Right cardiac atrium (tissue), 5 donors: ENCODE data around the gene IL19. TPM values are rescaled to one million over a fixed set of nuclear protein-coding genes. Genes with fewer than 3 reads are reported as not detected.
A peak's percentile ranks its signal among the peaks of the same experiment; 100 is the strongest.
"Not testable (repeated sequence)": the region's sequence is repeated elsewhere in the genome, so short reads cannot be mapped to it uniquely, and the experiment has no call there.

ENCODE experiments used
- ATAC-seq, 2 donors: fragments of 200-7000 bp; cut with Tn5 transposase; one replicate each; pipeline versions ENCODE4 v1.8.0 to v1.9.1; 2020; ENCODE audit warnings: moderate library complexity in 2 of 2, mild to moderate bottlenecking in 1 of 2
- DNase-seq, 3 donors: peaks; one replicate each; pipeline ENCODE4 v3.0.0-alpha.2; 2020
- H3K27ac ChIP-seq: one replicate; pipeline ENCODE4 v1.5.1; 2013; ENCODE audit warnings: mild to moderate bottlenecking, low read length, control low read depth, moderate library complexity
- H3K27me3 ChIP-seq: one replicate; pipeline ENCODE4 v1.6.1; 2013; ENCODE audit not compliant: control insufficient read depth, insufficient read depth
- H3K4me1 ChIP-seq: one replicate; pipeline ENCODE4 v1.6.1; 2013; ENCODE audit warnings: low read length; ENCODE audit not compliant: control insufficient read depth, insufficient read depth
- H3K4me3 ChIP-seq: one replicate; pipeline ENCODE4 v1.5.1; 2013; ENCODE audit warnings: low read length, control low read depth
- H3K9me3 ChIP-seq: one replicate; pipeline ENCODE4 v1.6.1; 2013; ENCODE audit warnings: low read length; ENCODE audit not compliant: control insufficient read depth
- WGBS: extraction: QIAGEN DNeasy Blood & Tissue Kit; methylation state at CpG from one replicate; pipeline ENCODE4 v1.1.7; 2013; 5-methylcytosine and 5-hydroxymethylcytosine counted together
- intact Hi-C, 4 donors: fragments of 100-400 bp; cut with DNase I; formaldehyde crosslinking; loops; one replicate each; pipeline versions ENCODE4 v1.11.0 to v1.14.0; 2022 to 2023
- polyA plus RNA-seq: library from polyadenylated mRNA; stranded (reverse); fragments of 200-250 nt; gene quantifications from one replicate; pipeline ENCODE4 v1.2.3, GENCODE V29; 2013
- total RNA-seq, 4 donors: library from RNA; stranded (reverse); fragmentation: NEBNext Ultra II Directional; extraction: Animal tissue kit (Norgen Biotek cat#: 25700); gene quantifications; one replicate each; pipeline ENCODE4 v1.2.1, GENCODE V29; 2021
- donor health status: healthy with polysubstance abuse.
- donor health status: DM: no; HTN: yes; CAD: no.
- donor health status: DM: no; HTN: no; CAD: no.
- donor health status: DM: no; HTN: yes; CAD: no; lungs with severe emphysema.
- donor health status: DM: yes; HTN: yes; CAD: no.

IL19 gene
- total and polyA plus RNA-seq, 5 donors, result not detected

GRCh38 chr1:206778031-206778430 is 7.5 kb downstream of the IL19 start:
- H3K27me3 ChIP-seq, result no peaks in the 10 kb centered on the region
- intact Hi-C loops, result no loop called here
- no peaks in the 10 kb centered on the region for H3K4me1 ChIP-seq
- H3K27ac ChIP-seq, result no peak overlapping the region
- 85% methylated on average over 7 of the region's 7 CpGs for WGBS
- DNase-seq, result no peak
- no peaks in the 10 kb centered on the region for H3K9me3 ChIP-seq
- ATAC-seq, result peak in 1 of 2 donors; percentile 26
- no peak overlapping the region for H3K4me3 ChIP-seq

GRCh38 chr1:206778911-206779310 is 8.3 kb downstream of the IL19 start:
- H3K9me3 ChIP-seq, H3K27ac ChIP-seq, intact Hi-C loops, ATAC-seq, H3K4me1 ChIP-seq, DNase-seq, H3K4me3 ChIP-seq, H3K27me3 ChIP-seq: not testable (repeated sequence)
- 77% methylated on average over 6 of the region's 6 CpGs for WGBS

GRCh38 chr1:206779638-206780037 is 9.1 kb downstream of the IL19 start:
- H3K4me3 ChIP-seq, result no peak overlapping the region
- H3K27me3 ChIP-seq, result no peaks in the 10 kb centered on the region
- intact Hi-C loops, result no loop called here
- H3K4me1 ChIP-seq, result no peaks in the 10 kb centered on the region
- H3K27ac ChIP-seq, result no peak overlapping the region
- WGBS, result 62% methylated on average over 2 of the region's 2 CpGs
- ATAC-seq (no peak), DNase-seq (no peak)
- no peaks in the 10 kb centered on the region for H3K9me3 ChIP-seq

- no peak overlapping the region for H3K27ac ChIP-seq
- DNase-seq (no peak), ATAC-seq (no peak)
- H3K27me3 ChIP-seq, result no peaks in the 10 kb centered on the region
- no peaks in the 10 kb centered on the region for H3K4me1 ChIP-seq
- 84% methylated on average over 2 of the region's 2 CpGs for WGBS
- no peak overlapping the region for H3K4me3 ChIP-seq
- H3K9me3 ChIP-seq, result no peaks in the 10 kb centered on the region
- intact Hi-C loops, result no loop called here
These were observed 11.9 kb downstream of the IL19 start for GRCh38 chr1:206782448-206782847.

- DNase-seq (no peak), ATAC-seq (no peak)
- intact Hi-C loops, result no loop called here
- no peaks in the 10 kb centered on the region for H3K9me3 ChIP-seq
- no peaks in the 10 kb centered on the region for H3K4me1 ChIP-seq
- H3K27ac ChIP-seq, result no peak overlapping the region
- no peak overlapping the region for H3K4me3 ChIP-seq
- WGBS, result 93% methylated on average over 7 of the region's 7 CpGs
- no peaks in the 10 kb centered on the region for H3K27me3 ChIP-seq
These were observed 12.9 kb downstream of the IL19 start for GRCh38 chr1:206783506-206783905.

- no peaks in the 10 kb centered on the region for H3K9me3 ChIP-seq
- DNase-seq, result no peak
- H3K27me3 ChIP-seq, result no peaks in the 10 kb centered on the region
- no peak overlapping the region for H3K27ac ChIP-seq
- H3K4me3 ChIP-seq, result no peak overlapping the region
- WGBS, result 91% methylated on average over 17 of the region's 17 CpGs
- intact Hi-C loops, result no loop called here
- no peaks in the 10 kb centered on the region for H3K4me1 ChIP-seq
- ATAC-seq, result no peak
These were observed 13.9 kb downstream of the IL19 start for GRCh38 chr1:206784471-206784903.

GRCh38 chr1:206785182-206785765 is 14.7 kb downstream of the IL19 start:
- intact Hi-C loops, result no loop called here
- Histone ChIP-seq H3K4me1 (no peaks in the 10 kb centered on the region), H3K9me3 (no peaks in the 10 kb centered on the region), H3K27me3 (no peaks in the 10 kb centered on the region), H3K4me3 (no peak overlapping the region), H3K27ac (no peak overlapping the region)
- DNase-seq (no peak), ATAC-seq (no peak)
- WGBS, result 77% methylated on average over 4 of the region's 4 CpGs

GRCh38 chr1:206786212-206786886 is 15.8 kb downstream of the IL19 start:
- Histone ChIP-seq H3K4me3 (no peak overlapping the region), H3K4me1 (no peaks in the 10 kb centered on the region), H3K9me3 (no peaks in the 10 kb centered on the region), H3K27me3 (no peaks in the 10 kb centered on the region), H3K27ac (no peak overlapping the region)
- no peak for ATAC-seq
- 85% methylated on average over 5 of the region's 5 CpGs for WGBS
- intact Hi-C loops, result no loop called here
- no peak for DNase-seq

- ATAC-seq (no peak), DNase-seq (no peak)
- 76% methylated on average over 5 of the region's 5 CpGs for WGBS
- intact Hi-C loops, result no loop called here
- H3K4me3 ChIP-seq, result no peak overlapping the region
- H3K9me3 ChIP-seq, result no peaks in the 10 kb centered on the region
- no peak overlapping the region for H3K27ac ChIP-seq
- H3K4me1 ChIP-seq, result no peaks in the 10 kb centered on the region
- H3K27me3 ChIP-seq, result no peaks in the 10 kb centered on the region
These were observed 17.3 kb downstream of the IL19 start for GRCh38 chr1:206787891-206788290.

GRCh38 chr1:206788487-206789050 is 18.0 kb downstream of the IL19 start:
- no peak overlapping the region for H3K27ac ChIP-seq
- no peaks in the 10 kb centered on the region for H3K4me1 ChIP-seq
- no peak for DNase-seq
- 95% methylated on average over 3 of the region's 3 CpGs for WGBS
- intact Hi-C loops, result no loop called here
- H3K9me3 ChIP-seq, result no peaks in the 10 kb centered on the region
- ATAC-seq, result no peak
- no peaks in the 10 kb centered on the region for H3K27me3 ChIP-seq
- H3K4me3 ChIP-seq, result no peak overlapping the region

GRCh38 chr1:206790502-206791250 is 20.1 kb downstream of the IL19 start:
- ATAC-seq, result no peak

More at GRCh38 chr1:206790502-206791250, 20.1 kb downstream of the IL19 start:
- intact Hi-C loops, result no loop called here
- Histone ChIP-seq H3K9me3 (no peaks in the 10 kb centered on the region), H3K27me3 (no peaks in the 10 kb centered on the region), H3K4me3 (no peak overlapping the region), H3K4me1 (no peaks in the 10 kb centered on the region), H3K27ac (no peak overlapping the region)
- WGBS, result 84% methylated on average over 11 of the region's 11 CpGs
- no peak for DNase-seq
